ENCODE measurements around the gene SEMA3D.

The SEMA3D gene

GRCh38 chr7:85133006-85133405, 53.9 kb downstream of the SEMA3D start:
- no peaks in the 10 kb centered on the region for H3K36me3 ChIP-seq (ENCODE audit: control insufficient read depth, insufficient read depth, low read length)
- H3K4me1 ChIP-seq, result no peaks in the 10 kb centered on the region
- no peak for TF ChIP-seq CTCF (IDR thresholded peaks at IDR 0.05)
- H3K9ac ChIP-seq, result no peak overlapping the region
- no peak overlapping the region for H3K4me2 ChIP-seq (ENCODE audit: low read length)
- no peaks in the 10 kb centered on the region for H3K9me3 ChIP-seq (ENCODE audit: control insufficient read depth, low read length)
- H3K4me3 ChIP-seq (ENCODE audit: low read depth, low read length), result no peak overlapping the region
- no peaks in the 10 kb centered on the region for H3K79me2 ChIP-seq
- no peak overlapping the region for H2AFZ ChIP-seq
- H3K27ac ChIP-seq, result no peak overlapping the region
- H3K27me3 ChIP-seq (ENCODE audit: control insufficient read depth, insufficient read depth, low read length), result no peaks in the 10 kb centered on the region

- no peaks in the 10 kb centered on the region for H3K36me3 ChIP-seq (ENCODE audit: control insufficient read depth, insufficient read depth, low read length)
- H3K4me3 ChIP-seq (ENCODE audit: low read depth, low read length), result no peak overlapping the region
- no peak overlapping the region for H3K27ac ChIP-seq
- H2AFZ ChIP-seq, result no peak overlapping the region
- H3K4me2 ChIP-seq (ENCODE audit: low read length), result no peak overlapping the region
- H3K9me3 ChIP-seq (ENCODE audit: control insufficient read depth, low read length), result no peaks in the 10 kb centered on the region
- H3K4me1 ChIP-seq, result no peaks in the 10 kb centered on the region
- H3K79me2 ChIP-seq, result no peaks in the 10 kb centered on the region
- no peak overlapping the region for H3K9ac ChIP-seq
- no peaks in the 10 kb centered on the region for H3K27me3 ChIP-seq (ENCODE audit: control insufficient read depth, insufficient read depth, low read length)
- no peak for TF ChIP-seq CTCF (IDR thresholded peaks at IDR 0.05)
These were observed 56.2 kb downstream of the SEMA3D start for GRCh38 chr7:85130702-85131101.

GRCh38 chr7:85126383-85126782, 60.5 kb downstream of the SEMA3D start:
- H3K4me2 ChIP-seq (ENCODE audit: low read length), result no peak overlapping the region
- no peaks in the 10 kb centered on the region for H3K36me3 ChIP-seq (ENCODE audit: control insufficient read depth, insufficient read depth, low read length)
- H2AFZ ChIP-seq, result no peak overlapping the region
- no peaks in the 10 kb centered on the region for H3K27me3 ChIP-seq (ENCODE audit: control insufficient read depth, insufficient read depth, low read length)
- H3K9me3 ChIP-seq (ENCODE audit: control insufficient read depth, low read length), result no peaks in the 10 kb centered on the region
- H3K27ac ChIP-seq, result no peak overlapping the region
- no peak overlapping the region for H3K4me3 ChIP-seq (ENCODE audit: low read depth, low read length)
- H3K4me1 ChIP-seq, result no peaks in the 10 kb centered on the region
- no peak for TF ChIP-seq CTCF (IDR thresholded peaks at IDR 0.05)
- H3K79me2 ChIP-seq, result no peaks in the 10 kb centered on the region
- no peak overlapping the region for H3K9ac ChIP-seq

GRCh38 chr7:85125651-85126131, 61.2 kb downstream of the SEMA3D start:
- Histone ChIP-seq H3K27ac (no peak overlapping the region), H3K4me1 (no peaks in the 10 kb centered on the region), H3K4me3 (ENCODE audit: low read depth, low read length) (no peak overlapping the region), H3K79me2 (no peaks in the 10 kb centered on the region), H3K9me3 (ENCODE audit: control insufficient read depth, low read length) (no peaks in the 10 kb centered on the region), H3K4me2 (ENCODE audit: low read length) (no peak overlapping the region), H3K36me3 (ENCODE audit: control insufficient read depth, insufficient read depth, low read length) (no peaks in the 10 kb centered on the region), H3K27me3 (ENCODE audit: control insufficient read depth, insufficient read depth, low read length) (no peaks in the 10 kb centered on the region), H3K9ac (no peak overlapping the region), H2AFZ (no peak overlapping the region)
- TF ChIP-seq CTCF (IDR thresholded peaks at IDR 0.05), result no peak

- Histone ChIP-seq H3K9ac (no peak overlapping the region), H3K36me3 (ENCODE audit: control insufficient read depth, insufficient read depth, low read length) (no peaks in the 10 kb centered on the region), H3K4me1 (no peaks in the 10 kb centered on the region), H3K27ac (no peak overlapping the region), H3K9me3 (ENCODE audit: control insufficient read depth, low read length) (no peaks in the 10 kb centered on the region), H3K79me2 (no peaks in the 10 kb centered on the region), H3K4me2 (ENCODE audit: low read length) (no peak overlapping the region), H3K27me3 (ENCODE audit: control insufficient read depth, insufficient read depth, low read length) (no peaks in the 10 kb centered on the region), H2AFZ (no peak overlapping the region), H3K4me3 (ENCODE audit: low read depth, low read length) (no peak overlapping the region)
- no peak for TF ChIP-seq CTCF (IDR thresholded peaks at IDR 0.05)
These were observed 61.7 kb downstream of the SEMA3D start for GRCh38 chr7:85125176-85125575.
